Esophagus muscularis mucosa (tissue), 4 donors: Measurements from ENCODE around the gene PTGES3. TPM values are rescaled to one million over a fixed set of nuclear protein-coding genes. Genes with fewer than 3 reads are reported as not detected.
"Not testable (repeated sequence)": the region's sequence is repeated elsewhere in the genome, so short reads cannot be mapped to it uniquely, and the experiment has no call there.

Source experiments
- DNase-seq: peaks from one replicate; pipeline ENCODE4 v3.0.0-alpha.2; 2017; ENCODE audit errors: extremely low spot score
- H3K27ac ChIP-seq, 4 donors: fragments of 200-600 bp; sonication (generic); replicated peaks in 1 of 4; 1 replicate in 3 of 4; 2 replicates in 1 of 4; pipeline ENCODE4 v1.5.1; 2016 to 2019; ENCODE audit warnings: mild to moderate bottlenecking in 1 of 4
- H3K27me3 ChIP-seq, 4 donors: fragments of 200-600 bp; sonication (generic); one replicate each; pipeline versions ENCODE4 v1.5.1 to v1.6.0; 2016 to 2019
- H3K36me3 ChIP-seq, 4 donors: fragments of 200-600 bp; sonication (generic); one replicate each; pipeline ENCODE4 v1.5.1; 2016 to 2019
- H3K4me1 ChIP-seq, 4 donors: fragments of 200-600 bp; sonication (generic); one replicate each; pipeline ENCODE4 v1.5.1; 2016 to 2019
- H3K4me3 ChIP-seq, 4 donors: fragments of 200-600 bp; sonication (generic); 1 replicate in 2 of 4; 2 replicates in 2 of 4; pipeline ENCODE4 v1.5.1; 2016 to 2019; ENCODE audit warnings: mild to moderate bottlenecking in 4 of 4, moderate library complexity in 1 of 4
- H3K9me3 ChIP-seq, 4 donors: fragments of 200-600 bp; sonication (generic); 1 replicate in 3 of 4; 2 replicates in 1 of 4; pipeline ENCODE4 v1.5.1; 2016 to 2019
- CTCF ChIP-seq, 3 experiments: fragments of 200-600 bp in 2 of 3; fragments of 450-650 bp in 1 of 3; sonication (generic) in 2 of 3; IDR thresholded peaks; one replicate each; pipeline ENCODE4 v1.5.1; 2017 to 2019; ENCODE audit warnings: antibody characterized with exemption in 3 of 3, mild to moderate bottlenecking in 2 of 3, moderate library complexity in 1 of 3
- EP300 ChIP-seq: sonication (generic); formaldehyde crosslinking; IDR thresholded peaks from one replicate; pipeline ENCODE4 v1.6.1; 2017; ENCODE audit warnings: antibody characterized with exemption
- POLR2A ChIP-seq: fragments of 450-650 bp; IDR thresholded peaks from one replicate; pipeline ENCODE4 v1.6.1; 2017; ENCODE audit warnings: antibody characterized with exemption, moderate library complexity, mild to moderate bottlenecking, low read depth
- POLR2AphosphoS5 ChIP-seq, 2 donors: sonication (generic); formaldehyde crosslinking; IDR thresholded peaks; one replicate each; pipeline ENCODE4 v1.6.1; 2017; ENCODE audit warnings: antibody characterized with exemption in 2 of 2
- WGBS: methylation state at CpG from one replicate; pipeline ENCODE4 v1.1.5; 2018; 5-methylcytosine and 5-hydroxymethylcytosine counted together
- intact Hi-C: fragments of 100-400 bp; cut with DNase I; formaldehyde crosslinking; loops from one replicate; pipeline ENCODE4 v1.15.1; 2023
- total RNA-seq, 4 donors: library from RNA; depleted of rRNA; stranded (reverse); fragments of >200 nt; gene quantifications; one replicate each; pipeline versions ENCODE4 v1.1.0 to v1.2.1, GENCODE V29; 2016

PTGES3 gene
- total RNA-seq, 4 donors from 2014 or later, result 86.8 to 118 (median 92.0) TPM

- no peaks in the 10 kb centered on the region for H3K4me1 ChIP-seq
- peaks cover 10 to 53% (median 45%) of the 10 kb centered on the region in 4 donors for H3K36me3 ChIP-seq
- no peak overlapping the region for H3K4me3 ChIP-seq
- DNase-seq, result no peak
- H3K27ac ChIP-seq, result no peak overlapping the region
- intact Hi-C loops, result no loop called here
- H3K27me3 ChIP-seq, result no peaks in the 10 kb centered on the region
- TF ChIP-seq CTCF (IDR thresholded peaks at IDR 0.05) (no peak), POLR2A (no peak), EP300 (no peak), POLR2AphosphoS5 (IDR thresholded peaks at IDR 0.05) (no peak)
- no peaks in the 10 kb centered on the region for H3K9me3 ChIP-seq
- WGBS, result 95% methylated on average over 7 of the region's 7 CpGs
Measured at GRCh38 chr12:56661560-56661959, 26.5 kb downstream of the PTGES3 start.

GRCh38 chr12:56658921-56659320, 29.2 kb downstream of the PTGES3 start:
- Histone ChIP-seq H3K36me3 (peaks cover 5 to 26% (median 19%) of the 10 kb centered on the region in 4 donors), H3K4me3 (no peak overlapping the region), H3K27me3 (no peaks in the 10 kb centered on the region), H3K27ac (no peak overlapping the region), H3K4me1 (no peaks in the 10 kb centered on the region), H3K9me3 (no peaks in the 10 kb centered on the region)
- intact Hi-C loops, result no loop called here
- DNase-seq, result no peak
- TF ChIP-seq EP300, result no peak
- TF ChIP-seq CTCF (IDR thresholded peaks at IDR 0.05), result no peak
- no peak for TF ChIP-seq POLR2AphosphoS5 (IDR thresholded peaks at IDR 0.05)
- TF ChIP-seq POLR2A, result no peak
- WGBS, result 96% methylated on average over 1 of the region's 1 CpG

- H3K4me3 ChIP-seq, result no peak overlapping the region
- no peaks in the 10 kb centered on the region for H3K4me1 ChIP-seq
- no peak for DNase-seq
- H3K27me3 ChIP-seq, result no peaks in the 10 kb centered on the region
- WGBS, result 91% methylated on average over 7 of the region's 7 CpGs
- intact Hi-C loops, result no loop called here
- H3K9me3 ChIP-seq, result no peaks in the 10 kb centered on the region
- H3K36me3 ChIP-seq, result peaks cover 0 to 14% (median 8%) of the 10 kb centered on the region in 4 donors
- TF ChIP-seq POLR2AphosphoS5 (IDR thresholded peaks at IDR 0.05), result no peak
- TF ChIP-seq POLR2A, result no peak
- TF ChIP-seq CTCF (IDR thresholded peaks at IDR 0.05), result no peak
- TF ChIP-seq EP300, result no peak
- H3K27ac ChIP-seq, result no peak overlapping the region
Measured at GRCh38 chr12:56657416-56658379, 30.4 kb downstream of the PTGES3 start.

GRCh38 chr12:56653781-56654180, 34.3 kb downstream of the PTGES3 start:
- H3K27me3 ChIP-seq, H3K4me1 ChIP-seq, H3K36me3 ChIP-seq, H3K27ac ChIP-seq, H3K9me3 ChIP-seq, intact Hi-C loops, H3K4me3 ChIP-seq, DNase-seq: not testable (repeated sequence)
- 90% methylated on average over 5 of the region's 5 CpGs for WGBS

- not testable (repeated sequence) for H3K27me3 ChIP-seq, H3K4me3 ChIP-seq, H3K27ac ChIP-seq, H3K9me3 ChIP-seq, DNase-seq
- 88% methylated on average over 9 of the region's 9 CpGs for WGBS
- Histone ChIP-seq H3K36me3 (peaks cover 9 to 19% (median 16%) of the 10 kb centered on the region in 4 donors), H3K4me1 (peaks cover 19 to 30% (median 26%) of the 10 kb centered on the region in 4 donors)
- intact Hi-C loops, result loop anchor here (5.0 kb wide), 1 partner anchor 39 kb away; the partner anchor contains the start of gene PTGES3
Measured at GRCh38 chr12:56648023-56648422, 40.1 kb downstream of the PTGES3 start.
